ENCODE measurements around the gene PXDC1.

PXDC1 gene

GRCh38 chr6:3746696-3747095 lies 4.8 kb downstream of the PXDC1 start:
- no peak for DNase-seq

GRCh38 chr6:3746119-3746691 lies 5.3 kb downstream of the PXDC1 start:
- DNase-seq, result no peak

GRCh38 chr6:3745566-3746118 lies 5.9 kb downstream of the PXDC1 start:
- peak in 1 of 2 experiments; percentile 47 for DNase-seq

GRCh38 chr6:3744901-3745470 lies 6.5 kb downstream of the PXDC1 start:
- no peak for DNase-seq

GRCh38 chr6:3744211-3744900 lies 7.2 kb downstream of the PXDC1 start:
- peak; percentile 29 to 71 for DNase-seq

GRCh38 chr6:3743541-3743940 lies 8.0 kb downstream of the PXDC1 start:
- no peak for DNase-seq

GRCh38 chr6:3742426-3743344 lies 8.8 kb downstream of the PXDC1 start:
- DNase-seq, result peak; percentile 36 to 57

GRCh38 chr6:3742076-3742425 lies 9.5 kb downstream of the PXDC1 start:
- DNase-seq, result peak in 1 of 2 experiments; percentile 33

GRCh38 chr6:3741477-3741871 lies 10.0 kb downstream of the PXDC1 start:
- DNase-seq, result no peak

GRCh38 chr6:3740551-3741476 lies 10.7 kb downstream of the PXDC1 start:
- DNase-seq, result peak in 1 of 2 experiments; percentile 13

GRCh38 chr6:3739311-3739897 lies 12.1 kb downstream of the PXDC1 start:
- DNase-seq, result no peak

- no peak for DNase-seq
These were observed 13.0 kb downstream of the PXDC1 start for GRCh38 chr6:3738381-3739131.

GRCh38 chr6:3737831-3738210 lies 13.7 kb downstream of the PXDC1 start:
- DNase-seq, result no peak

GRCh38 chr6:3737149-3737830 lies 14.2 kb downstream of the PXDC1 start:
- DNase-seq, result no peak

- DNase-seq, result no peak
These were observed 16.4 kb downstream of the PXDC1 start for GRCh38 chr6:3735029-3735605.

GRCh38 chr6:3734023-3734422 lies 17.5 kb downstream of the PXDC1 start:
- no peak for DNase-seq

GRCh38 chr6:3733321-3733925 lies 18.1 kb downstream of the PXDC1 start:
- DNase-seq, result no peak

GRCh38 chr6:3732345-3733141 lies 19.0 kb downstream of the PXDC1 start:
- DNase-seq, result peak; percentile 22 to 81

- DNase-seq, result peak; percentile 21 to 76
These were observed 19.8 kb downstream of the PXDC1 start for GRCh38 chr6:3731700-3732099.
